Common myeloid progenitor, CD34-positive (primary cell): ENCODE data around the gene TCAP.
A peak's percentile ranks its signal among the peaks of the same experiment; 100 is the strongest.

Experiments
- CTCF ChIA-PET: fragments of 350-600 bp; sonication (Branson Sonifier 250); formaldehyde crosslinking; loops from one replicate; lab custom pipeline; 2021; ENCODE audit warnings: antibody characterized with exemption; lab: Charles Lee
- POLR2A ChIA-PET: fragments of 350-600 bp; sonication (Branson Sonifier 250); formaldehyde crosslinking; loops from one replicate; lab custom pipeline; 2021; ENCODE audit warnings: antibody characterized with exemption; lab: Charles Lee
- DNase-seq, 3 donors: peaks; one replicate each; pipeline versions ENCODE4 v3.0.0 to v3.0.0-alpha.2; 2013
- H3K27ac ChIP-seq, 2 experiments: 1 replicate in 1 of 2; 2 replicates in 1 of 2; pipeline ENCODE4 v1.7.0; 2013; ENCODE audit warnings: inconsistent platforms in 2 of 2, low read length in 2 of 2, mild to moderate bottlenecking in 2 of 2, low read depth in 1 of 2, moderate library complexity in 1 of 2; ENCODE audit not compliant: severe bottlenecking in 2 of 2, insufficient read depth in 1 of 2, poor library complexity in 1 of 2
- H3K27me3 ChIP-seq, 5 experiments: replicated peaks in 2 of 5; 1 replicate in 3 of 5; 2 replicates in 2 of 5; pipeline versions ENCODE4 v1.6.1 to v1.7.0; 2013; ENCODE audit warnings: low read length in 4 of 5, mild to moderate bottlenecking in 2 of 5, moderate library complexity in 2 of 5, inconsistent platforms in 1 of 5; ENCODE audit not compliant: insufficient read depth in 5 of 5, control insufficient read depth in 4 of 5
- H3K36me3 ChIP-seq, 4 experiments: 1 replicate in 2 of 4; 2 replicates in 2 of 4; pipeline versions ENCODE4 v1.6.1 to v1.7.0; 2013; ENCODE audit warnings: low read length in 3 of 4, control low read depth in 1 of 4, mild to moderate bottlenecking in 1 of 4; ENCODE audit not compliant: control insufficient read depth in 4 of 4, insufficient read depth in 4 of 4
- H3K4me1 ChIP-seq, 4 experiments: 1 replicate in 3 of 4; 2 replicates in 1 of 4; pipeline versions ENCODE4 v1.6.1 to v1.7.1; 2013; ENCODE audit warnings: low read length in 3 of 4, mild to moderate bottlenecking in 3 of 4, control low read depth in 1 of 4, inconsistent platforms in 1 of 4, moderate library complexity in 1 of 4; ENCODE audit not compliant: control insufficient read depth in 4 of 4, insufficient read depth in 4 of 4; ENCODE audit errors: control extremely low read depth in 1 of 4
- H3K4me3 ChIP-seq, 7 experiments: 1 replicate in 4 of 7; 2 replicates in 3 of 7; pipeline versions ENCODE4 v1.5.1 to v1.7.0; 2013; ENCODE audit warnings: mild to moderate bottlenecking in 7 of 7, low read length in 6 of 7, moderate library complexity in 6 of 7, inconsistent platforms in 2 of 7, low read depth in 2 of 7, control low read depth in 1 of 7; ENCODE audit not compliant: insufficient read depth in 4 of 7, control insufficient read depth in 1 of 7; ENCODE audit errors: extremely low read depth in 1 of 7
- H3K9me3 ChIP-seq, 5 experiments: 1 replicate in 4 of 5; 2 replicates in 1 of 5; pipeline versions ENCODE4 v1.6.1 to v1.7.1; 2013; ENCODE audit warnings: low read length in 4 of 5, mild to moderate bottlenecking in 2 of 5, inconsistent platforms in 1 of 5, low read depth in 1 of 5, moderate library complexity in 1 of 5; ENCODE audit not compliant: control insufficient read depth in 4 of 5, insufficient read depth in 2 of 5; ENCODE audit errors: control extremely low read depth in 1 of 5
- WGBS: methylation state at CpG from one replicate; pipeline ENCODE4 v1.1.5; 2013; ENCODE audit not compliant: insufficient coverage; 5-methylcytosine and 5-hydroxymethylcytosine counted together

The TCAP gene

DNA sequence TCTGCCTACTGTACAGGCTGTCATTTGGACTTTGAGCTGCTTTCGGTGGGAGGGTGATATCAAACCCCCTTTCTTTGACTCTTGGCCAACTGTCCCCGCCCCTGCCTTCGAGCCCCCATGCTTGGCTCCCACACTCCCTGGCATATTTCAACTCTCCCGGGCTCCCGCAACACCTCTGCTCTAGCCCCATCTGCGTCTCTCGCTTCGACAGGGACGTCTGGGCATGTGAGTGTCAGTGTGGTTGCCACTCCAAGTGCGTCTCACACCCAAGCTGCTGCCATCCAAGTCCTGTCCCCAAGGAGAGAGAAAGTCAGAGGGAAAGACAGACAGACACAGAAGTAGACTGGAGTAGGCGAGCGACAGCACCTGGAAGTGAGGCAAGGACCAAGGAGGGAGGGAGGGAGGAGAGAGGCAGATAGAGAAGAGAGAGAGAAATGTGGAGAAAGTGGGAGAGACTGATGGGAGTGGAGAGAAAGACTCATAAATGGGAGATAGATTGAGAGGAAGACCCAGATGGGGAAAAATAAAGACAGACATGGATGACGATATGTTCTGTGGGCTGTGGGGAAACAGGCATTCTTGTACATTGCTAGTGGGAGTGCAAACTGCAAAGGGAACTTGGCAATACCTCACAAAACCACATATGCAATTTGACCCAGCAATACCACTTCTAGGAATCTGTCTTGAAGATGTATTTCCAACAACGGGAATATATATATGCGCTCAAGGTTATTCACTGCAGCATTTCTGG is 16.4 kb upstream of the TCAP start:
- no peak for DNase-seq
- POLR2A ChIA-PET = interaction anchor here (0.5 to 0.6 kb wide), 2 partner anchors 32 to 407 kb away, joined by 4 read pairs; no protein-coding TSS in a partner anchor
- 92% methylated on average over 14 of the region's 15 CpGs for WGBS

DNA sequence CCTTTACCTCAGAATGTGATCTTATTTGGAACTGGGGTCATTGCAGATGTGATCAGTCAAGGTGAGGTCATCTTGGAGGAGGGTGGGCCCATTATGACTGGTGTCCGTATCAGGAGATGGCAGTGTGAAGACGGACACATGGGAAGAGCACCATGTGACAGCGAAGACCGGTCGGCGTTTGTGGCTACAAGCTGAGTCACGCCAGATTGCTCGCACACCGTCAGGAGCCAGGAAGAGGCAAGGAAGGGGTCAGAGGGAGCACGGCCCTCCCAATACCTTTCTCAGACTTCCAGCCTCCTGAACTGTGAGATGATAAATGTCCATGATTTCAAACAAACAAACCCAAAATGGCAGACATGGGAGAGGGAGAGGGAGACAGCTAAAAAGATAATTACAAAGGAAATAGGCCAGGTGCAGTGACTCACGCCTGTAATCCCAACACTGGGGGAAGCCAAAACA is 15.0 kb upstream of the TCAP start:
- ChIA-PET CTCF (interaction anchor here (0.5 to 16.4 kb wide), 5 partner anchors 11 to 357 kb away, joined by 3 to 198 read pairs (median 130); partner anchors contain the start of genes PNMT, PPP1R1B, STARD3 and TCAP), POLR2A (no interaction called here)
- no peak overlapping the region for H3K4me3 ChIP-seq
- peaks cover 0 to 8% (median 4%) of the 10 kb centered on the region in 4 experiments for H3K36me3 ChIP-seq
- H3K9me3 ChIP-seq = no peaks in the 10 kb centered on the region
- no peaks in the 10 kb centered on the region for H3K27me3 ChIP-seq
- H3K27ac ChIP-seq = peak overlapping the region in 1 of 2 experiments; percentile 22
- H3K4me1 ChIP-seq = peaks cover 0 to 20% (median 11%) of the 10 kb centered on the region in 4 experiments
- WGBS = 86% methylated on average over 11 of the region's 11 CpGs
- DNase-seq = no peak

More for the DNA sequence above, 16.4 kb upstream of the TCAP start:
- no peaks in the 10 kb centered on the region for H3K9me3 ChIP-seq
- CTCF ChIA-PET = interaction anchor here (1.6 to 16.4 kb wide), 4 partner anchors 8 to 27 kb away, joined by 5 to 198 read pairs (median 68); partner anchors contain the start of genes PPP1R1B, STARD3 and TCAP
- peaks cover 0 to 8% (median 2%) of the 10 kb centered on the region in 4 experiments for H3K36me3 ChIP-seq
- H3K27me3 ChIP-seq = no peaks in the 10 kb centered on the region
- no peak overlapping the region for H3K4me3 ChIP-seq
- no peak overlapping the region for H3K27ac ChIP-seq
- H3K4me1 ChIP-seq = peaks cover 0 to 20% (median 11%) of the 10 kb centered on the region in 4 experiments

DNA sequence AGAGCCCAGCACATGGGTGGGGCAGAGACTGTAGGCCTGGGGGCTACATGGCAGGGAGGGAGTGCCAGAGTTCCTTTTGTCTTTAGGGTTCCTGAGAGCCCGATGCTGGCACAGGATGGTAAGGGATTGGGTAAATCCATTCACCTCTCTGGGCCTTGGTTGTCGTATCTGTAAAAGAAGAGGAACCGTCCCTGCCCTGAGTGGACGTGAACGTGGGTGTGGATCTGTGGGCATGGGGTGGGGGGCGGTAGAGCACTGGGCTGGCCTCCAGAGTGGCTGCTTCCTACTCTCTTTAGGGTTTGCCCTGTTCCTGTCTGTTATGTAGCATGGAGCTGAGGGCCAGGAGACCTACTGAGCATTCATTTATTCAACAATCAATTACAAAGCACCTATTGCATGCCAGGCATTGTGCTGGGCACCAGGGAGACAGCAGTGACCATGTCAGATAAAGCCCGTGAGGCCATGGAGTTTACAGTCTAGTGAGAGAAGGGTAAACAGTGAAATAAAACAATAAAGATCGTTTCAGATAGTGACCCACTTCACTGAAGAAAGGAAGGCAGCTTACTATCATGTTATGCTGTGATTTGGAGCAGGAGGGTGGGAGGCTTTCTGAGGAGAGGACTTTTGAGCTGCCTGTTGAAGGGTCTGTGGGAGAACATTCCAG is 13.1 kb upstream of the TCAP start:
- Histone ChIP-seq H3K36me3 (peaks cover 2 to 18% (median 10%) of the 10 kb centered on the region in 4 experiments), H3K4me1 (peaks cover 0 to 23% (median 11%) of the 10 kb centered on the region in 4 experiments), H3K4me3 (no peak overlapping the region), H3K27me3 (no peaks in the 10 kb centered on the region), H3K27ac (peak overlapping the region in 1 of 2 experiments; percentile 49), H3K9me3 (no peaks in the 10 kb centered on the region)
- DNase-seq = no peak
- POLR2A ChIA-PET = no interaction called here
- CTCF ChIA-PET = interaction anchor here (1.3 to 16.4 kb wide), 9 partner anchors 9 to 67 kb away, joined by 3 to 198 read pairs (median 10); partner anchors contain the start of genes PNMT, PPP1R1B, STARD3 and TCAP
- WGBS = 59% methylated on average over 5 of the region's 8 CpGs

DNA sequence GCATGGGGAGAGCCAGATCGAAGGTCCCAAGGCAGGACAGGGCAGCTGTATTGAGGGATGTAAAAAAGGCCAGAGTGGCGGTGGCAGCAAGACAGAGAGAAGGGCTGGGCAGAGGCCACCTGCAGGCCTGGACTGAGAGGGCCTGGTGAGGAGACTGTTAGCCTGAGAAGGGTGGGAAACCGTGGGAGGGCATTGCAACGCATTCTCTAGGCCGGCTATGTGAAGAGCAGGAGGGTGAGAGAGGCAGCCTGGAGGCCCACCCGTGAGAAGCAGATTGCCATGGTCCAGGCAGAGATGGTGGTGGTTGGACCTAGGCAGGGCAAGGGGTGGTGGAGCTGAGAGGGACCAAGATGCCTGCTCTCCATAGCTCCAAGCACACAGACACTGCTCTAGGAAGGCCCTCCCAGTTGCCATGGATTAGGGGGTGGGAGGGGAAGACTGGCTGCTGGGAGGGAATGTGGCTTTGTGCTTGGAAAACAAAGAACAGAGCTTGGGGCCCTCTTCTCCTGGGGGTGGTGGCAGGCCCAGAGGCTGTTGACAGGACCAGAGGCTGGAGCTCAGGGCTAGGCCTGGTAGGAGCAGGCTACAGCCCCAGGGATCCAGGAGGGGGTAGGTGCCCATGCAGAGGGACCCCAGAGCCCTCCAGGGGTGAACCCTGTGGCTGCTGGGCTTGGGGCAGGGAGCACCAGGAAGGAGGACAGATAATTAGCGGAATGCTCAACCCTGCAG is 12.4 kb upstream of the TCAP start:
- Histone ChIP-seq H3K27me3 (no peaks in the 10 kb centered on the region), H3K4me1 (peaks cover 0 to 23% (median 13%) of the 10 kb centered on the region in 4 experiments), H3K9me3 (no peaks in the 10 kb centered on the region), H3K36me3 (peaks cover 4 to 20% (median 12%) of the 10 kb centered on the region in 4 experiments), H3K4me3 (no peak overlapping the region), H3K27ac (peak overlapping the region in 1 of 2 experiments; percentile 23)
- POLR2A ChIA-PET = no interaction called here
- no peak for DNase-seq
- CTCF ChIA-PET = interaction anchor here (1.1 to 16.4 kb wide), 9 partner anchors 9 to 97 kb away, joined by 3 to 198 read pairs (median 10); partner anchors contain the start of genes PNMT, PPP1R1B, STARD3 and TCAP
- 90% methylated on average over 7 of the region's 7 CpGs for WGBS

DNA sequence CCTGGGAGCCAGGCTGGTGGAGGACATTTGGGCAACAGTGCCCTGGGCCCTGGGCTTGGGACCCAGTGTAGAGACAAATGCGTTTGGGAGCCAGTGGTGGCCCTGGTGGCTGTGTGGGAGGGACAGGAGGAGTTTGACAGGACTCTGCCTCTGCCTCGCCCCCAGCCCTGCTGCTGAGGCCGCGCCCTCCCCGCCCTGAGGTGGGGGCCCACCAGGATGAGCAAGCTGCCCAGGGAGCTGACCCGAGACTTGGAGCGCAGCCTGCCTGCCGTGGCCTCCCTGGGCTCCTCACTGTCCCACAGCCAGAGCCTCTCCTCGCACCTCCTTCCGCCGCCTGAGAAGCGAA is 11.9 kb upstream of the TCAP start:
- Histone ChIP-seq H3K4me3 (no peak overlapping the region), H3K9me3 (no peaks in the 10 kb centered on the region), H3K36me3 (peaks cover 4 to 25% (median 16%) of the 10 kb centered on the region in 4 experiments), H3K4me1 (peaks cover 0 to 28% (median 15%) of the 10 kb centered on the region in 4 experiments), H3K27ac (peak overlapping the region in 1 of 2 experiments; percentile 23), H3K27me3 (no peaks in the 10 kb centered on the region)
- WGBS = 95% methylated on average over 11 of the region's 12 CpGs
- CTCF ChIA-PET = interaction anchor here (1.1 to 16.4 kb wide), 11 partner anchors 8 to 103 kb away, joined by 3 to 198 read pairs (median 4); partner anchors contain the start of genes PNMT, PPP1R1B, STARD3 and TCAP
- POLR2A ChIA-PET = no interaction called here
- DNase-seq = no peak

DNA sequence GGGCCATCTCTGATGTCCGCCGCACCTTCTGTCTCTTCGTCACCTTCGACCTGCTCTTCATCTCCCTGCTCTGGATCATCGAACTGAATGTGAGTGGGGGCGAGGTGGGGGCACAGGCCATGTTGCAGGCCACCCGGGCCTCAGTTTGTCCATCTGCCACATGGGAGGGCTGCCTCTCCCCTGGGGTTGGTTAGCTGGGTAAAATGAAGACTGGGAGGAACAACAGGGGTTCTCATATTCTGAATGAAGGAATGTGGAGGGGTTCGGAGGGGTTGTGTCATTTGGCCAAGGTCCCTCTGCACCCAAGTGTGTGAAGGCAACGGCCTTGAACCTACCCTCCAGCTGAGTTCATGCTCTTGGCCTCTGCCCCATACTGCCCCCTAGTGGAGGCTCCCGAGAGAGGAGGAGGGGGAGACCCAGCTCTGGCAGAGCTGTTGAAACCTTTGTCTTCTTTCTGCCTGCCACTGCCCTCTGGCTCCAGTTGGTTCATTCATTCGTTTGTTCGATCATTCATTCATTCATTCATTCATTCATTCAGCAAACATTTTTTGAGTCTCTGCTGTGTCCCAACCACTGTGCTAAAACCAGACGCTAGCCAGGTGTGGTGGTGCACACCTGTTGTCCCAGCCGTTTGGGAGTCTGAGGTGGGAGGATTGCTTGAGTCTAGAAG is 11.4 kb upstream of the TCAP start:
- Histone ChIP-seq H3K9me3 (no peaks in the 10 kb centered on the region), H3K4me1 (peaks cover 0 to 28% (median 16%) of the 10 kb centered on the region in 4 experiments), H3K27me3 (no peaks in the 10 kb centered on the region), H3K36me3 (peaks cover 4 to 30% (median 16%) of the 10 kb centered on the region in 4 experiments), H3K27ac (no peak overlapping the region), H3K4me3 (no peak overlapping the region)
- ChIA-PET CTCF (interaction anchor here (0.5 to 16.4 kb wide), 12 partner anchors 8 to 178 kb away, joined by 3 to 198 read pairs (median 4); partner anchors contain the start of genes PNMT, PPP1R1B, STARD3 and TCAP), POLR2A (no interaction called here)
- 79% methylated on average over 12 of the region's 14 CpGs for WGBS
- DNase-seq = peak; percentile 63 to 78 (median 70)
